Measurements from ENCODE around the gene TCAIM. TPM values are rescaled to one million over a fixed set of nuclear protein-coding genes. Genes with fewer than 3 reads are reported as not detected.
A peak's percentile ranks its signal among the peaks of the same experiment; 100 is the strongest.

TCAIM gene
- total RNA-seq, 2 experiments from 2014 or later, result 14.8 to 17.0 TPM

- no peak for DNase-seq
- intact Hi-C loops (cut with DNase I, micrococcal nuclease), result no loop called here
- no peak overlapping the region for H3K4me3 Mint-ChIP-seq
- H3K4me1 Mint-ChIP-seq, result no peaks in the 10 kb centered on the region
- ChIA-PET POLR2A (no interaction called here), CTCF (no interaction called here)
- H3K27ac Mint-ChIP-seq, result no peak overlapping the region
- no peaks in the 10 kb centered on the region for H3K9me3 Mint-ChIP-seq (ENCODE audit: low read depth)
- H3K27me3 Mint-ChIP-seq, result peaks cover 2% of the 10 kb centered on the region
- H3K36me3 Mint-ChIP-seq (ENCODE audit: low read depth), result no peaks in the 10 kb centered on the region
- no peak for ATAC-seq
Observed at GRCh38 chr3:44326019-44326418, 12.5 kb upstream of the TCAIM start.

- Mint-ChIP-seq H3K27ac (no peak overlapping the region), H3K36me3 (ENCODE audit: low read depth) (no peaks in the 10 kb centered on the region), H3K27me3 (peaks cover 2% of the 10 kb centered on the region), H3K9me3 (ENCODE audit: low read depth) (no peaks in the 10 kb centered on the region), H3K4me3 (no peak overlapping the region), H3K4me1 (no peaks in the 10 kb centered on the region)
- ChIA-PET POLR2A (no interaction called here), CTCF (no interaction called here)
- no peak for ATAC-seq
- no peak for DNase-seq
- intact Hi-C loops (cut with DNase I, micrococcal nuclease), result no loop called here
Observed at GRCh38 chr3:44326515-44326914, 12.1 kb upstream of the TCAIM start.

GRCh38 chr3:44329946-44330345 lies 8.6 kb upstream of the TCAIM start:
- ChIA-PET POLR2A (no interaction called here), CTCF (interaction anchor here (0.5 kb wide), 1 partner anchor 41 kb away, joined by 5 read pairs; no protein-coding TSS in a partner anchor)
- H3K27ac Mint-ChIP-seq, result no peak overlapping the region
- no peak for DNase-seq
- H3K4me1 Mint-ChIP-seq, result no peaks in the 10 kb centered on the region
- no peaks in the 10 kb centered on the region for H3K36me3 Mint-ChIP-seq (ENCODE audit: low read depth)
- H3K27me3 Mint-ChIP-seq, result peaks cover 7% of the 10 kb centered on the region
- no peaks in the 10 kb centered on the region for H3K9me3 Mint-ChIP-seq (ENCODE audit: low read depth)
- intact Hi-C loops (cut with DNase I, micrococcal nuclease), result no loop called here
- no peak for ATAC-seq
- H3K4me3 Mint-ChIP-seq, result no peak overlapping the region

- peaks cover 7% of the 10 kb centered on the region for H3K27me3 Mint-ChIP-seq
- no peak for ATAC-seq
- no peaks in the 10 kb centered on the region for H3K36me3 Mint-ChIP-seq (ENCODE audit: low read depth)
- no peaks in the 10 kb centered on the region for H3K9me3 Mint-ChIP-seq (ENCODE audit: low read depth)
- H3K4me1 Mint-ChIP-seq, result no peaks in the 10 kb centered on the region
- CTCF ChIA-PET, result no interaction called here
- POLR2A ChIA-PET, result no interaction called here
- no peak overlapping the region for H3K27ac Mint-ChIP-seq
- H3K4me3 Mint-ChIP-seq, result no peak overlapping the region
- no peak for DNase-seq
- intact Hi-C loops (cut with DNase I, micrococcal nuclease), result no loop called here
Observed at GRCh38 chr3:44330444-44330843, 8.1 kb upstream of the TCAIM start.

GRCh38 chr3:44334326-44334725 lies 4.2 kb upstream of the TCAIM start:
- H3K4me3 Mint-ChIP-seq, result no peak overlapping the region
- CTCF ChIA-PET, result no interaction called here
- peaks cover 6% of the 10 kb centered on the region for H3K4me1 Mint-ChIP-seq
- no peaks in the 10 kb centered on the region for H3K36me3 Mint-ChIP-seq (ENCODE audit: low read depth)
- peaks cover 5% of the 10 kb centered on the region for H3K27me3 Mint-ChIP-seq
- POLR2A ChIA-PET, result no interaction called here
- no peak overlapping the region for H3K27ac Mint-ChIP-seq
- H3K9me3 Mint-ChIP-seq (ENCODE audit: low read depth), result no peaks in the 10 kb centered on the region
- intact Hi-C loops (cut with DNase I, micrococcal nuclease), result no loop called here
- DNase-seq (no peak), ATAC-seq (no peak)

GRCh38 chr3:44337248-44337785 lies 1.2 kb upstream of the TCAIM start:
- ChIA-PET POLR2A (interaction anchor here (2.1 kb wide), 1 partner anchor 102 kb away, joined by 6 read pairs; no protein-coding TSS in a partner anchor), CTCF (interaction anchor here (1.2 to 3.6 kb wide), 3 partner anchors 14 to 934 kb away, joined by 3 to 16 read pairs (median 5); no protein-coding TSS in a partner anchor)
- ATAC-seq, result no peak
- H3K4me3 Mint-ChIP-seq, result peak overlapping the region; percentile 90
- H3K9me3 Mint-ChIP-seq (ENCODE audit: low read depth), result no peaks in the 10 kb centered on the region
- intact Hi-C loops (cut with DNase I, micrococcal nuclease), result loop anchor here (5.0 kb wide), 2 partner anchors 175 to 285 kb away; no protein-coding TSS in a partner anchor
- H3K36me3 Mint-ChIP-seq (ENCODE audit: low read depth), result peaks cover 3% of the 10 kb centered on the region
- peaks cover 3% of the 10 kb centered on the region for H3K27me3 Mint-ChIP-seq
- peak overlapping the region; percentile 98 for H3K27ac Mint-ChIP-seq
- no peak for DNase-seq
- H3K4me1 Mint-ChIP-seq, result peaks cover 18% of the 10 kb centered on the region

- ChIA-PET POLR2A (interaction anchor here (1.0 to 2.1 kb wide), 3 partner anchors 10 to 101 kb away, joined by 3 to 6 read pairs (median 3); no protein-coding TSS in a partner anchor), CTCF (interaction anchor here (0.6 to 3.6 kb wide), 4 partner anchors 16 to 732 kb away, joined by 3 to 16 read pairs (median 4); no protein-coding TSS in a partner anchor)
- intact Hi-C loops (cut with DNase I, micrococcal nuclease), result loop anchor here (1.0 to 5.0 kb wide), 13 partner anchors 101 to 1534 kb away; partner anchors contain the start of genes EXOSC7 (in 2 of the 2), ZDHHC3 (in 2 of the 2), ABHD5 (in 1 of the 2) and HIGD1A (in 1 of the 2)
- peak overlapping the region; percentile 98 for H3K27ac Mint-ChIP-seq
- no peaks in the 10 kb centered on the region for H3K27me3 Mint-ChIP-seq
- H3K36me3 Mint-ChIP-seq (ENCODE audit: low read depth), result peaks cover 3% of the 10 kb centered on the region
- H3K9me3 Mint-ChIP-seq (ENCODE audit: low read depth), result no peaks in the 10 kb centered on the region
- ATAC-seq, result no peak
- DNase-seq, result no peak
- H3K4me3 Mint-ChIP-seq, result peak overlapping the region; percentile 90
- peaks cover 18% of the 10 kb centered on the region for H3K4me1 Mint-ChIP-seq
Observed at GRCh38 chr3:44338828-44339127, 212 bp downstream of the TCAIM start.

GRCh38 chr3:44339181-44340057 lies 853 bp downstream of the TCAIM start:
- H3K27ac Mint-ChIP-seq, result peak overlapping the region; percentile 98
- H3K9me3 Mint-ChIP-seq (ENCODE audit: low read depth), result no peaks in the 10 kb centered on the region
- H3K4me1 Mint-ChIP-seq, result peaks cover 18% of the 10 kb centered on the region
- no peaks in the 10 kb centered on the region for H3K27me3 Mint-ChIP-seq
- ChIA-PET CTCF (interaction anchor here (0.6 to 3.6 kb wide), 3 partner anchors 16 to 732 kb away, joined by 3 to 16 read pairs (median 3); no protein-coding TSS in a partner anchor), POLR2A (interaction anchor here (1.0 to 2.1 kb wide), 2 partner anchors 10 to 100 kb away, joined by 3 to 6 read pairs; no protein-coding TSS in a partner anchor)
- intact Hi-C loops (cut with DNase I, micrococcal nuclease), result loop anchor here (2.0 to 5.0 kb wide), 3 partner anchors 173 to 649 kb away; partner anchors contain the start of gene ABHD5 (in 1 of the 2)
- ATAC-seq (no peak), DNase-seq (no peak)
- peaks cover 3% of the 10 kb centered on the region for H3K36me3 Mint-ChIP-seq (ENCODE audit: low read depth)
- H3K4me3 Mint-ChIP-seq, result peak overlapping the region; percentile 90

GRCh38 chr3:44340058-44340395 lies 1.5 kb downstream of the TCAIM start:
- no peak for ATAC-seq
- intact Hi-C loops (cut with DNase I, micrococcal nuclease), result no loop called here
- Mint-ChIP-seq H3K27me3 (no peaks in the 10 kb centered on the region), H3K4me3 (peak overlapping the region; percentile 90), H3K27ac (peak overlapping the region; percentile 87), H3K36me3 (ENCODE audit: low read depth) (peaks cover 3% of the 10 kb centered on the region), H3K9me3 (ENCODE audit: low read depth) (no peaks in the 10 kb centered on the region), H3K4me1 (peaks cover 18% of the 10 kb centered on the region)
- ChIA-PET CTCF (interaction anchor here (0.7 to 3.6 kb wide), 3 partner anchors 17 to 1023 kb away, joined by 3 to 16 read pairs (median 4); no protein-coding TSS in a partner anchor), POLR2A (no interaction called here)
- no peak for DNase-seq

- ChIA-PET CTCF (interaction anchor here (0.7 kb wide), 1 partner anchor 523 kb away, joined by 3 read pairs; no protein-coding TSS in a partner anchor), POLR2A (no interaction called here)
- ATAC-seq (no peak), DNase-seq (no peak)
- no peaks in the 10 kb centered on the region for H3K9me3 Mint-ChIP-seq (ENCODE audit: low read depth)
- intact Hi-C loops (cut with DNase I, micrococcal nuclease), result no loop called here
- peaks cover 3% of the 10 kb centered on the region for H3K36me3 Mint-ChIP-seq (ENCODE audit: low read depth)
- H3K4me1 Mint-ChIP-seq, result peaks cover 17% of the 10 kb centered on the region
- H3K27ac Mint-ChIP-seq, result no peak overlapping the region
- H3K27me3 Mint-ChIP-seq, result no peaks in the 10 kb centered on the region
- no peak overlapping the region for H3K4me3 Mint-ChIP-seq
Observed at GRCh38 chr3:44342176-44342790, 3.7 kb downstream of the TCAIM start.

GRCh38 chr3:44343421-44343820 lies 4.9 kb downstream of the TCAIM start:
- POLR2A ChIA-PET, result no interaction called here

More at GRCh38 chr3:44343421-44343820, 4.9 kb downstream of the TCAIM start:
- intact Hi-C loops (cut with DNase I, micrococcal nuclease), result no loop called here
- Mint-ChIP-seq H3K27ac (no peak overlapping the region), H3K4me1 (peaks cover 12% of the 10 kb centered on the region), H3K4me3 (no peak overlapping the region), H3K27me3 (no peaks in the 10 kb centered on the region), H3K36me3 (ENCODE audit: low read depth) (peaks cover 3% of the 10 kb centered on the region), H3K9me3 (ENCODE audit: low read depth) (no peaks in the 10 kb centered on the region)
- CTCF ChIA-PET, result no interaction called here
- DNase-seq, result no peak
- ATAC-seq, result no peak

All from activated CD4-positive, alpha-beta T cell treated with anti-CD3 and anti-CD28 coated beads for 36 hours (primary cell).